H1 (cell line): ENCODE data around the gene NME1.

ENCODE experiments used
- ASH2L ChIP-seq: fragments of 200-600, 300-600 bp; sonication (generic); IDR thresholded peaks from one replicate; pipeline ENCODE4 v1.7.1; 2017; ENCODE audit warnings: low read length
- MAFK ChIP-seq: IDR thresholded peaks from 2 replicates; pipeline ENCODE4 v1.6.1; 2012; ENCODE audit warnings: low read depth, mild to moderate bottlenecking, improper control_type of control experiment, low read length
- RAD21 ChIP-seq, 2 experiments: IDR thresholded peaks in 1 of 2; conservative IDR thresholded peaks in 1 of 2; 2 replicates each; pipeline ENCODE4 v1.6.1; 2011; ENCODE audit warnings: low read depth in 2 of 2, low read length in 2 of 2, improper control_type of control experiment in 1 of 2, inconsistent platforms in 1 of 2, mild to moderate bottlenecking in 1 of 2, moderate library complexity in 1 of 2
- SP2 ChIP-seq: IDR thresholded peaks from 2 replicates; pipeline ENCODE4 v1.6.1; 2012; ENCODE audit warnings: mild to moderate bottlenecking, low read length, inconsistent platforms
- ZNF274 ChIP-seq: IDR thresholded peaks from 2 replicates; pipeline ENCODE4 v1.7.0; 2012; ENCODE audit warnings: low read length, borderline replicate concordance; ENCODE audit errors: extremely low read depth
- TF ChIP-seq, protein P1 (sequence below), 3 experiments: IDR thresholded peaks; 1 replicate in 2 of 3; 2 replicates in 1 of 3; pipeline versions ENCODE4 v1.5.1 to v1.6.1; 2011; ENCODE audit warnings: low read length in 3 of 3, mild to moderate bottlenecking in 3 of 3, inconsistent platforms in 2 of 3, low read depth in 1 of 3, moderate library complexity in 1 of 3; ENCODE audit not compliant: insufficient read depth in 1 of 3; ENCODE audit errors: control extremely low read depth in 1 of 3

DNA sequence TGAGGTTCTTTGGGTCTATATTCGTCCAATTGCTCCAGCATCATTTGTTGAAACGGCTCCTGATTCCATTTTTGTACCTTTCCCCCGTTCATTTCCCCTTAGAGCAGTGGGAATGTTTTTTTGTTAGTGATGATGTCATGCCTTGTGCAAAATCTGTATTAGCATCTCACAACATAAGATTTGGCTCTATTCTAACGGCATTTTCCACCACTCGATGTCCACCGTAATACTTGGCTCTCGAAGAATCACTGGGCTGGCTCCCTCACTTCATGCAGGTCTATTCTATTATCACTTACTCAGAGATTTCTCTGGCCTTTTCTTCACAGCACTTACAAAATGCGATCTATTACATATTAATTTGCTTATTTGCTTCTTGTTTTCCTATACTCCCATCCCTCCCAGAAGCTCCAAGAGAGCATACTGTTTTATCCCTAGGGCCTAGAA lies 571 bp upstream of the NME1 start:
- TF ChIP-seq, protein P1, sequence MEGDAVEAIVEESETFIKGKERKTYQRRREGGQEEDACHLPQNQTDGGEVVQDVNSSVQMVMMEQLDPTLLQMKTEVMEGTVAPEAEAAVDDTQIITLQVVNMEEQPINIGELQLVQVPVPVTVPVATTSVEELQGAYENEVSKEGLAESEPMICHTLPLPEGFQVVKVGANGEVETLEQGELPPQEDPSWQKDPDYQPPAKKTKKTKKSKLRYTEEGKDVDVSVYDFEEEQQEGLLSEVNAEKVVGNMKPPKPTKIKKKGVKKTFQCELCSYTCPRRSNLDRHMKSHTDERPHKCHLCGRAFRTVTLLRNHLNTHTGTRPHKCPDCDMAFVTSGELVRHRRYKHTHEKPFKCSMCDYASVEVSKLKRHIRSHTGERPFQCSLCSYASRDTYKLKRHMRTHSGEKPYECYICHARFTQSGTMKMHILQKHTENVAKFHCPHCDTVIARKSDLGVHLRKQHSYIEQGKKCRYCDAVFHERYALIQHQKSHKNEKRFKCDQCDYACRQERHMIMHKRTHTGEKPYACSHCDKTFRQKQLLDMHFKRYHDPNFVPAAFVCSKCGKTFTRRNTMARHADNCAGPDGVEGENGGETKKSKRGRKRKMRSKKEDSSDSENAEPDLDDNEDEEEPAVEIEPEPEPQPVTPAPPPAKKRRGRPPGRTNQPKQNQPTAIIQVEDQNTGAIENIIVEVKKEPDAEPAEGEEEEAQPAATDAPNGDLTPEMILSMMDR (IDR thresholded peaks at IDR 0.05; ENCODE audit: control extremely low read depth in 1 of 3, insufficient read depth in 1 of 3, low read depth in 1 of 3, low read length in 3 of 3), result no peak
- TF ChIP-seq ZNF274 (no peak), SP2 (no peak), ASH2L (no peak), MAFK (no peak), RAD21 (IDR thresholded peaks at IDR 0.05 in 1 of 2, conservative IDR thresholded peaks at IDR 0.05 in 1 of 2; ENCODE audit: low read depth in 2 of 2, low read length in 2 of 2) (no peak)
